Uterus (tissue), 2 donors: ENCODE data around the gene PCDHB8.
"Not testable (repeated sequence)": the region's sequence is repeated elsewhere in the genome, so short reads cannot be mapped to it uniquely, and the experiment has no call there.

Source experiments
- CTCF ChIP-seq, 4 experiments: fragments of 200-600 bp in 2 of 4; fragments of 450-650 bp in 2 of 4; sonication (generic) in 2 of 4; IDR thresholded peaks; one replicate each; pipeline ENCODE4 v1.5.1; 2016 to 2019; ENCODE audit warnings: antibody characterized with exemption in 4 of 4, mild to moderate bottlenecking in 2 of 4, moderate library complexity in 1 of 4
- POLR2A ChIP-seq, 2 donors: fragments of 450-650 bp; IDR thresholded peaks; one replicate each; pipeline ENCODE4 v1.6.1; 2016; ENCODE audit warnings: antibody characterized with exemption in 2 of 2, mild to moderate bottlenecking in 1 of 2, moderate library complexity in 1 of 2

DNA sequence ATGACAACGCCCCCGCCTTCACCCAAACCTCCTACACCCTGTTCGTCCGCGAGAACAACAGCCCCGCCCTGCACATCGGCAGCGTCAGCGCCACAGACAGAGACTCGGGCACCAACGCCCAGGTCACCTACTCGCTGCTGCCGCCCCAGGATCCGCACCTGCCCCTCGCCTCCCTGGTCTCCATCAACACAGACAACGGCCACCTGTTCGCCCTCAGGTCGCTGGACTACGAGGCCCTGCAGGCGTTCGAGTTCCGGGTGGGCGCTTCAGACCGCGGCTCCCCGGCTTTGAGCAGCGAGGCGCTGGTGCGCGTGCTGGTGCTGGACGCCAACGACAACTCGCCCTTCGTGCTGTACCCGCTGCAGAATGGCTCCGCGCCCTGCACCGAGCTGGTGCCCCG lies 1.8 kb downstream of the PCDHB8 start:
- not testable (repeated sequence) for TF ChIP-seq CTCF, POLR2A (IDR thresholded peaks at IDR 0.05)
